HPDE6-E6E7 (cell line): Measurements from ENCODE around the gene FREM1.

ENCODE experiments used
- DNase-seq: peaks from one replicate; pipeline ENCODE4 v3.0.0; 2011; ENCODE audit warnings: missing footprints; ENCODE audit errors: extremely low spot score

FREM1 gene

DNA sequence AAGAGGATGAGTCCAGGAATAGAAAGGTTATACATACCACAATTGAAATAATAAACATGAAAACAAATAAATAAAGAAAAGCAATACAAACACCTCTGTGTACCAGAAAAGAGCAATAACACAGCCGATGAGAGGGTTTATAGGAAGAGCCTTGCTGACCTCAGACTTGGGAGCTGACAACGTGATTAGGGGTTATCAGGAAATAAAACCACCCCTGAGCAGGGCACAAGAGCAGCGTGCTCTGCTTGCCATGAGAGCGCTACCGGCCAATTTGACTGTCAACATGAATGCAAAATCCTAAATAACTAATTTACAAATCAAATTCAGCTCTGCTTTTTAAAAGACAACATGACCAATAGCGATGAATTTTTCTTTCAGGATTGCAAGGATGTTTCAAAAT lies 2.6 kb upstream of the FREM1 start:
- no peak for DNase-seq

DNA sequence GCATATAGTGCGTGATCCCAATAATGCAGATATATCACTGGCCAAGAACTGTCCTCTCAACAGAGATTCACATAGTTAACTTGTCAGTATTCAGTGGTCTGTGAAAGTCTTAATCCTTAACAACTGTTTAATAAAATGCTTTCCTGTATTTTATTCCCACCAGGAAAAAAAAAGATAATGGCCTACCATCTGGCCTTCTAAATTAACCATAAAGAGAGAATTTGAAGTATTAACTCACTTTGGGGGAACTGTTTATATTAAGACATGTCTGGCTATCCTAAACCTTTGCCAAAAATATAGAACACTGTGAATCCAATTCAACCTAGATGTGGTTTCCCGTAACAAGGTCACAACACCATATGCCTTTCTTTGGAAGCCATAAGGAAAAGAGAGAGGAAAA lies 818 bp upstream of the FREM1 start:
- DNase-seq = no peak

DNA sequence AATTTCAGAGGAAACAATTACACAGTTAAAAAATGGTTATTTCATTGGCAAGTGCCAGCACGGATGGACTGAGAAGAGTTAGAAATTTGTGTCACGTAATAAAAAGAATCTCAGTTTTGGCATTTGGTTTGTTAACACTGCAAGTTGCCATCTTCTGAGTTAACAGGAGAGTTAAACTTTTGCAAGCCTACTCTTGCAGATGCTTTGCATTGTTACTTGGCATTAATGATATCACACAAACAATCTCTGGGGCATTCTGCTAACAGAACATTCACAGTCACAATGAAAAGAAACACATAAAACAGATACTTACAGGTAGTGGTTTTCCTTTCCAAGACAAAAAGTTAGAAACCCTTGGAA lies 647 bp downstream of the FREM1 start:
- DNase-seq = no peak

DNA sequence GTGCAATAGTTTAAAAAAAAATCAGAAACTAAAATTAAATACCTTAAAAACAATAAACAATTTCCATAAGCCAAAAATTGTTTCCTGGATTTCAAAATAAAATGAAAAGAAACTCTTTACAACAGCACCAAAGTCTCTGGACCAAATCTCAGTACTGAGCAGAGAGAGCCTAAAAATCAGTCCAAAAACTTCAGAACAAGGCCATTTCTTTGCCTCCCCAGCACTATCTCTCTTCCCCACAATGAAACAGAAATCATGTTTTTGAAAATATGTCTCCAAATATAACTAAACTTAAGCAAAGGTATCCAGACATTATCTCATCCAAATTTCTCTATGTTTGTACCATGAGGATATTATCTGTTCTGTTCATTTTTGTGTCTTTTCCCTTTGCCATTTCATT lies 1.0 kb downstream of the FREM1 start:
- DNase-seq = no peak

DNA sequence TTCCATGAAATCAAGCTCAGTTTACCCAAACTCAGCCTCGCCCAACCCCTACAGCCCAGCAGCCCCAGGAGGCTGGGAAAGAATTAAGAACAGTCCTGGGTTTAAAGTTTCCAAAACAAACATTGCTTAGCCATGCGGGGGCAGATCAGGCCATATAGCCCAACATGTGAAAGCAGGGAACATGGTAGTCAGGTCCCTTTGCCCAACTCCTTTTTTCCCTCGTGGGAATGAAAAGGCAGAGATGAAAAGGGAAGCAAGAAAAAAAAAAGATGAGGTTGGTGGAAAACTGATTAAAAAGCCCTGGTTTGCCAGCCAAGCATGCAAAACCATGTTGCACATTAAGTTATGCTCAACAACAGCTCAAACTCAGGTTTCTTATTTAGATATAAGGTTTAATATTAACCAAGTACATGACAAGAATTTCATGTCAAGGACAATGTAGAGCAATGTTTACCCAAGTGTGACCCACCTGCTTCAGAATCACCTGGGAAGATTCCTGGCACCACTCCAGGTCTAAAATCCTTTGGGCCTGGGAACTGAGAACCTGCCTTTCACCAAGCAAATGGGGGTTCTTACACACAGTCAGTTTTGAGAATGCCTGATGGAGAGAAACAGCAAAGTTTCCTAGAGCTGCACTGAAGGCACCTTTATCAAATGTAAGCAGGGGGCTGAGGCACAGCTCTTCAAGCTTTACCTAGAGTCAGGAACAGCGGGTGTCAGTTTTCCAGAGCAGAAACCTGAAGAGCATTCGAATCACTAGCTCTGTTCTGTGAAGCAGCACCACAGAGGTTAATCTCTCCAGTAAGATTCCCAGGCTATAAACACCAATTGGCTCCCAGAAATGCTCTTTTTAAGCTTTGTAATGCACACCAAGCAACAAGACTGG lies 1.7 kb downstream of the FREM1 start:
- DNase-seq = no peak

DNA sequence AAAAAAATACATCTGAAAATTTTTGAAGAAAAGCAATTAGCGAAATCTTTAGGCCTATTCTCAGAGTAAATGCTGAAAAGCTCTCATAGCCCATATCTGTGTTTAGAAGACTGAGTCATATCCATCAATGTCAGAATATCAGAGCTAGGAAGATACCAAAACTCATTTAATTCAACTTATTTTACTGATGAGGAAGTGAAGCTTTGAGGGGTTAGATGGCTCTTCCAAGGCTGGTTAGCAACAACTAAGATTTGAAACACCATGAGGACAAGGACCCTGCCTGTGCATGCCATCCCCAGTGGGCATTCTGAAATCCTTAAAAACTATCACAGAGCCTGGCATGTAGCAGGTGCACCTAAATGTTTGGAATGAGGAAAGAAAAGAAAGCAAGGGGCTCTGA lies 2.5 kb downstream of the FREM1 start:
- no peak for DNase-seq

DNA sequence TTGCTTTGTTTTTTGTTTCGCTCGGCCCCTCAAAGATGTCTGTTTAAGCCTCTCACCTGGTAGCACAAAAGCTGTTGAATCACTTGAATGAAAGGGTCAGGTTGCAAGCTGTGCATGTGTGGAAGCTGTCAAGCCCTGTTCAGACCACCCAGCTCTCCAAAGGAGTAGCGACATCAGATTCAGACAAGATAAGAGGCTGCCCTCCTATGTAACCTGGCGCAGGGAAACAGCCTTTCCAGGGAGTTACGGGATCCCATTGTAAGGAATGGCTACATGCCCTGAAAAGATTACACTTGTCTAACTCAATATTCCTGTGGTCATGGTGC lies 2.9 kb downstream of the FREM1 start:
- DNase-seq = no peak

DNA sequence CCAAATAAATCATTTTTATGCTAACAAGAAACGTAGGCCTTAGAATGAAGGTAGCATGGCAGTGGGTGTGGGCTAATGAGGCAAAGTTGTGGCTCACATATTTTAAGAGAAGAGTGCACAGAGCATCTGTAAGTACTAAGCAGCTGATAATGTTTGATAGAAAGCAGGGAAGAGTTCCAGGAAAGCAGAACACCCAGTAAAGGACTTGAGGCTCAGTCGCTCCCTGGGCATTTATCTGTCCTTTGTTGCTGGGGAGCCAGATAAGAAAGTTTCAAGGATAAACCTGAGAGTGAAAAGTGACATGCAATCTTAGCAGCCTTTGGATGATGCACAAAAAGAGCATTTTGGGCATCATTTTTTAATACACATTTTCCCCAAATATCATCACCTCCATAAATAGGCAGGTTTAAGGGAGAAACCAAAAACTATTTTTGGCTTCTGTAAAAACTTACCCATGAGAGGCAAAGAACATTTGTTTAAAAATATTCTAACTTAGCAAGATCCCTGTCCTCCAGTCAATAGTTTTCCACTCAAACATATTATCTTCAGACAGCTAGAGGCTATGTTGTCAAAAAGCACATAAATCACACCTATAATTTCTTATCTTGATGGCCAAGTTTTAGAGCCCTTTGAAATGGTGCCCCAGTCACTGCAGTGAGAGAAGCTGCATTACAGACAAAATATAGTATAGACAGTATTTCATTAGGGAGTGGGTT lies 3.4 kb downstream of the FREM1 start:
- DNase-seq = no peak

DNA sequence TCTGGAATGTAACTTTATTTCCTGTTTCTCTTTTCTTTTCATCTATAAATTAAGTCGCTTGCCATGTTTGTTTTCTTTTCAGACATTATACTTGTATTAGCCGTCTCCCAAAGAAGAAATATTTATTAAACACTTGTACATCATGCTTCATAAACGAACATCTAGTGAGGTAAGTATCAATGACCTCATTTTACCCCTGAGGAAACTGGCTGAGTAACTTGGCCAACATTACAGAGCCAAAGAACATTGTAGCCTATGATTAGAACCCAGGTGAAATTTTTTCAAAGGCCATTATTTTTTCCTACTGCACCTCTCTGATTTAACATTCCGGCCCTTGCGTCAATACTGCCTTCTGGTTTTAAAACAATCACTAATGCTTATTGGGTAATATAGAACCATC lies 4.2 kb downstream of the FREM1 start:
- DNase-seq = no peak

DNA sequence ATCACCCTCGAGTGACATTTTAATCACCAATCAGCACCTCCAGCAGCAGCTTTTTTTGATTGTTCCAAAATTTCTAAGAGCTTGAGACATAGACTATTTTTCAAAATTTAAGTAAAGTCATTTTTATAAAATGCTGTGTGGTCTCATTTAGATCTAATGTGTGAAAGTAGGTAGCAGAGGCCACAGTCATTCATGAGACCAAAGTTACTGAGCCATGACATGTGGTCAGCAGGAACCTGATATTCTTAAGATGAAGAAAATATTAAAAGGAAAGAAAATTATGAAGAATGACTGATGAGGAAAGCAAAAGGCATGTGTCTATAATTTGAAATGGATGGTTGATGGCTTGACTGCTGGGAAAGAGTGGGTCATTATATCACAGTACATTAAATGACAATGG lies 7.2 kb downstream of the FREM1 start:
- no peak for DNase-seq

DNA sequence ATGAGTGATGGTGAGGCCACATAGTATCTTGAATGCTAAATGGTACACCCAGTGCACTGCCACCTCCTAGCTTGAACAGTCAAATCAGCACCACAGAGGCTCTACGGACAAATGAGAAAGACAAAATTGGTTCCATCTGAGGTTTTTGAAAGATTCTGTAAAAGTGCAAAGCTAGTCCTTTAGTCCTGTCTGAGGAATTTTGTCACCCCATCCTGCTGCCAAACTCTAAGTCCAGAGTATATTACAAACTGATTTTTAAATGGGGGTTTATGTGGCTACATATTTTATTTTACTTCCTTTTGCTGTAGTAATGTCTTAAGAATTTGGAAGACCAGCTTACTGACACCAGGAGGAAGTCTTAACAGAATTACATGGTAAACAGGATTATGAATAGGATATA lies 7.7 kb downstream of the FREM1 start:
- no peak for DNase-seq

DNA sequence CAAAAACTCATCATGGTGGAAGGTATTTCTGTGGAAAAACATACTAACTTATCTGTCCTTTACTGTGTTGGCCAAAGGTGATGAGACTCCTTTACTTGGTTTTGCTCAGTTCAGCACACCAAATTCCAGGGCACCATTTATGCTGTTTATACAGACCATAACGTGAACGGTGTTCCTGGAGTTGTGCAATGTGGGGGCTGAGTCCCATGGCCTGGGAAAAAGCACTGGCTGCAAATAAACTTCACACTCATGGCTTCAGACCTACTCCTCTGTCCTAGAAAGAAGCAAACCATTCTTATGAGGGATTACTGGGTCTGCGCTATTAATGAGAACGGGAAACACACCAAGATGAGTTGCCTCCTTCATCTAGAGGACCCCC lies 10.4 kb downstream of the FREM1 start:
- no peak for DNase-seq

DNA sequence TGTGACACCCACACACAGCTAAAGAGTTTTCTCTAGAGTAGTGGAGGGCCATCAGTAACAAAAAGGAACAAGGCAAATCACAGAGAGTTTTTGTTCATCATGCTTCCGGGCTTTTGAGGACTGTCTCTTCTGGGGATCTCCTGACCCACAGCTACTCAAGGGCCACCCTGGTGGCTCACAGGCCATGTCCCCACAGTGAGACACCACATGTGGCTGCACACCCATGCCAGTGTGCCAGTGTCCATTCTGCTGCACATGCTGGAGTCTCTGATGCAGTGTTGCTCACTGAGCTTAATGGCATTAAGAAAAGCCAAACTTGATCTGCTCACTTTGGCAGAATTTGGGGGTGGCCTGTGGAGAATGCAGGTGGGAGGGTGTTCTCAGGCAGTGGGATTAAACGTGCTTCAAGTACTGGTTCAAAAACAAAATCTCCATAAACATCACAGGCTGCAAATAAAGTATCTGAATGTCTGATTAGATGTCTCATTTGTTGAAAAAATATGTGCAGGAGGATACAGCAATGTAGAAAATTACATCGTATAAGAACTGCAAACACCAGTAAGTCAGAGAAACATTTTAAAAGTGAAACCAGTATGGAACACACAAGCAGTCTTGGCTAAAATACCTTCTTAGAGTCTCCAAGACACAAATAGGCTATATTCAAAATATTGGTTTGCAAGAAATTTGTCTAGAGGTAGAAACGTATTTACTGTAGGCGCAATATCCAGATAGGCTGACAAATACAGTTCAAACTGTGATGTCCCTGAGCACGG lies 11.0 kb downstream of the FREM1 start:
- DNase-seq = no peak

DNA sequence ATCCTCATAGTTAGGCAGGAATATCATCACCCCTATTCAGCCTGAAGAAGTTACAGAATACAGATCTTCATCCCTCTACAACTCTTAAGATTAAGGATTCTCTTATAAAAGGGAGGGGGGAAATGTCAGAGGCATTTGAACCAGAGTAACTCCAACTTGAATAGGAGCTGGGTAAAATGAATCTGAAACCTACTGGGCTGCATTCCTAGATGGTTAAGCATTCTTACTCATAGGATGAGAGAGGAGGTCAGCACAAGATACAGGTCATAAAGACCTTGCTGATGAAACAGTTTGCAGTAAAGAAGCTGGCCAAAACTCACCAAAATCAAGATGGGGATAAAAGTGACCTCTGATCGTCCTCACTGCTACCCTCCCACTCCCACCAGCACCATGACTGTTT lies 14.4 kb downstream of the FREM1 start:
- no peak for DNase-seq

DNA sequence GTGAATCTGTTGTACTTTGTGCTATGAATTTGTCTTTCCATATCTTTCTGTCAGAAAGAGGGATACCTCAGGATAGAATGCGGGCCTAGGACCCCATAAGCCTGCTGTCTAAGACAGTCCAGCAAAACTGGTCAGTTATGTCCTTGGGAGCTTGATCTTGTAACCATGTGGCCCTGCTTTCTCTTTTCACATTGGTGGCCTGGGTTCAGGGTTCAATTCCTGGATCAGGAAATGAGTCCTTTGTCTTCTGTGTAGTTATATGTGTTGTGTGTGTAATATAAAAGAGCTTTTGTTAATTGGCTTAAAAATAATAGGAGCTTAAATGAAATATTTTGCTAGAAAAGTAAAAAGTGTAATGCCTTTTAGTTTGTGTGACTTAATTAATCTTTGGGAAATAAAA lies 16.9 kb downstream of the FREM1 start:
- DNase-seq = no peak

DNA sequence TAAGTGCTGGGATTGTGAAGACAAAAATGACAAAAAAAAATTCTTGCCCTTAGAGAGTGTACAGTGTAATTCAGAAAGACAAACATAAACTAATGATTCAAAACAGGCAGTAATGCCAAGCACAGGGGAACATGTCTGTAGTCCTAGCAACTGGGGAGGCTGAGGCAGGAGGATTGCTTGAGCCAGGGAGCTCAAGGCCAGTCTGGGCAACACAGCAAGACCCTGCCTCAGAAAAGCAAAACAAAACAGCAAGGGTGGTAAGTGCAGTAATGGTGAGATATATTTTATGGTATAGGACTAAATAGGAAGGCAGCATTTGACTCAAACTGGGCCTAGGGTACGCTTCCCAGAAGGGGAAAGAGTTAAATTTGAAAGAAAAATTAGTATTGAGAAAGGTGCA lies 18.9 kb downstream of the FREM1 start:
- no peak for DNase-seq

DNA sequence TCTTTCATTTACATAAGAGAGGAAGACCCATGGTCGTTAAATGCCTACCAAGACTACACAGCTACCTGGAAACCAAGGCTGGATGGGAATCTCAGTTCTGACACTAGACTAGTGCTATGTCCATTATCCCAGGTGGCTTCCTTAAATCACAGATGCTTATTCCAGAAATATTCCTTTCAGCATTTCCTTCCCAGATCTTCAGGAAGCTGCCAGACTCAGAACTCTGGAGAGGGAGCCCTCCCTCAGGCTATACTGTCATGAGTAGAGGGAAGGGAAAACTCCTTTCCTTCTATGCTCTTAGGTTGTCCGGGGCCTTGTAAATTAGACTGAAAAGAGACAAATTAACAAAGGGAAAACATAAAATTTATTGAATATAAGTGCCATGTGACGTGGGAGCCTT lies 20.8 kb downstream of the FREM1 start:
- no peak for DNase-seq

DNA sequence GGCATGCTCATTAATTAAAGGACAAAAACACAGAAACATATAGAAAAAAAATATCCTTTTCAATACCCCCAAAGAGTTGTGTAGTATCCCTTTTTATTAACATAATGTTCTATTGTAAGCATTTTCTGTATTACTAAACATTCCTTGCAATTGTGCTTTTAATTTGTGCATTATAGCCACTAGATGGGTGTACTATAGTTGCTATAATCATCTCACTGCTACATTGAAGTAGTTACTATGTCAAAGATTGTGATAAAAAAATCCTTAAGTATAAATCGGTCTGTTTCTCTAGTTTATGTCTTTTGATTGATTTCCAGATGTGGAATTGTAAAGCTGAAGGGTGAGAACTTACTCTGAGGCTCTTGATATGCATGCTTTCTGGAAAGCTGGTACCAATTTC lies 21.4 kb downstream of the FREM1 start:
- no peak for DNase-seq

DNA sequence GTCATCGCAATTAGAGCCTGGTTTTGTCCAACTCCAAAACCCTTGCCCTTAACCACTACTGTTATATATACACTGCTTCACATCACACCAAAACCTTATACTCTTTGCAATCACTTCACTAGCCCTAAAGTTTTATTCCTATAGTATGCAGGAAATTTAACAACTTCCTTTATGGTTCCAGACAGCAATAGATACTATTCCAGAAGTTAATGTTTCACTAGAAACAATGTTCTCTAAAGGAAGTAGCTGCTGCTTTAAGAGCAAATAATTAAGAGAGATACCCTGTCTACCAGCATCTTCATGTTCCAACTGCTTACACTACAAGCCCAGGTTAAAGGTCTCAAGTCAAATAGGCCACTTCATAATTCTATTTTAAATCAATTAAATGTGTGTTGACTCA lies 22.0 kb downstream of the FREM1 start:
- no peak for DNase-seq

DNA sequence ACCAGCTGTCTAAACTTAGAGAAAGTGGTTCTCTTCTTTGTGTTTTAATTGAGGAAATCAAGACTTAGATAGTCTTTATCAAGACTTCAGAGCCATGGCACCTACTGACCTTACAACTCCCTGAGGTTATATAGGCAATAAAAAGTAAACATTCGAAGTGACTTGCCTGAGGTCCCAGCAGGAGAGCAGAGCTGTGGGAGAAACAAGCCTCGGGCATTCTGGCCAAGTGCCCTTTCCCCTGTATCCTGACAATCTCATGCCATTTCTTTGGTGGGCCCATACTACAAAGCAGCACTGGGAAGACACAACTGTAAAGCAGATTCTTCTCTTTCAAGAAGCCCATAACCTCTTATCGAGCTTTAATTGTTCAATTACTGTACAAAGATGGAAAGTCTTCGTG lies 23.1 kb downstream of the FREM1 start:
- no peak for DNase-seq

DNA sequence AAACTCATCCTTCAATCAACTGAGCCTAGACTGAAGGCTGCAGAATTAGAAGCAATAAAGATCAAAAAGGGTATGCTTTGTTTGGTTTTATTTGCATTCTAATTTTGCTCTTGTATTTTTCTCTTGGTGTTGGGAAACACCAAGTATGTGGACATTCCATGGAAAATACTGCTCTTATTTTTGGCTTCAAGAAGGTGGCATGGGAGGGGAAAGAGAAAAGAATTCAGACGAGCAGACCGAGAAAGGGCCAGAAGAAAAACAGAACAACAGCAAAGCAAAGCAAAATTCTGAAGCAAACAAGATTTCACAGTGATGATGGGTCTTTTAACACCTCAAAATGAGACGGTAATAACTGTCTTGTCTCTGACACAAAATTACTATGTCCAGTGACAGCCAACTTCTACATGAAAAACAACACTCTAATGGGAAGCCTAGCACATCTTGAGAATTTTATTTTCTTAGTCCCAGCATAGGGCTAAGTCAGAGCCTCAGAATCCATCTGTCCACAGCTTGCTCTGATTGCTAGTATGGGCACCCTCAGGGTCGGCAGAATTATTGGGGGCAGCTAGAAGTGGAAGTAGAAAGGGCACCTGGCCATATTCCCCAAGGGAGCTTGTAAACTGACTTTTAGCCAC lies 26.8 kb downstream of the FREM1 start:
- DNase-seq = no peak

DNA sequence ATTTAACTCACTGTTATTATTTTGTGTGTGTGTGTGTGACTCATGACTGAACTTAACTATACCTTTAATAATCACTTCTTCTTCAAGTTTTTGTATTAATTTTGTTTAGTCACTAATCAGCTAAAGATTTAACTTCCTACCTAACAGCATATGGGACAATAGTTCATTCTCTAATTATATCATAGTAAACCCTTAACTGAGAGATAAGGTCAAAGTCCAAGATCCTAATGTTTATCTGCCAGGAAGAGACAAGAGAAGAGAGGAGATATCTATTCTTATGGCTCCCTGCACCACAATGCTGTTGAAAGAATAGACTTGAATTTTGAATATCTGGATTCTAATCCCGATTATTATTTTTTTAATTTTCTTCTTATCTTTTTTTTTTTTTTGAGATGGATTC lies 28.1 kb downstream of the FREM1 start:
- DNase-seq = no peak

DNA sequence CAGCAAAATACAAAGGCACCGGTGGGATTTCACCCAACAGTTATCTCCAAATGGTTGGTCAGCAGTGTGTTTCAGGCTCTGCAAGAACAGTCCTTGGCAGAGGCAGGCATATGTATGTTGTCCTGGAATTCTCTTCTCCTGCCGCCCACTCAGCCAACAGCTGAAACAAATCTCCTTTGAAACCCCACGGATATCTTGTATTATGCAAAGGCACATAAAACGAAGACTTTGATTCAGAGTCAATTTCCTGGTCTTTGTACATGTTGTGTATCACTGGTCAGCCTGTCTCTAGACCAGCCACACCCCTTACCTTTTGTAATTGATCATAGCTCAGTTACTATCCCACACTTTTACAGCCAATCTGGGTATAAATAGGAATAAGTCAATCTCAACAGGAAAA lies 29.2 kb downstream of the FREM1 start:
- DNase-seq = no peak
